ENCODE measurements around the gene PRSS27.
A peak's percentile ranks its signal among the peaks of the same experiment; 100 is the strongest.

Gene PRSS27

GRCh38 chr16:2705351-2705750 is 14.7 kb downstream of the PRSS27 start:
- Histone ChIP-seq H3K27me3 (ENCODE audit: control insufficient read depth in 3 of 3, insufficient read depth in 3 of 3, low read depth in 1 of 3, low read length in 3 of 3) (no peaks in the 10 kb centered on the region), H3K9ac (ENCODE audit: low read depth, low read length, poor library complexity) (no peak overlapping the region), H2AFZ (ENCODE audit: low read length) (no peak overlapping the region), H2BK15ac (ENCODE audit: low read length) (no peak overlapping the region), H3K4me1 (ENCODE audit: control insufficient read depth in 2 of 2, insufficient read depth in 1 of 2, low read depth in 1 of 2, low read length in 2 of 2) (no peaks in the 10 kb centered on the region), H3K79me1 (ENCODE audit: low read depth, low read length) (peaks cover 12% of the 10 kb centered on the region), H3K4me2 (ENCODE audit: insufficient read depth, low read length, poor library complexity, severe bottlenecking) (no peak overlapping the region), H3K36me3 (replicated peaks in 1 of 2; ENCODE audit: control insufficient read depth in 2 of 2, insufficient read depth in 2 of 2, low read length in 2 of 2) (peaks cover 21 to 61% of the 10 kb centered on the region in 2 donors), H3K4me3 (ENCODE audit: low read length in 2 of 2) (no peak overlapping the region), H3K27ac (replicated peaks; ENCODE audit: low read length) (no peak overlapping the region), H4K91ac (ENCODE audit: low read depth, low read length, poor library complexity) (no peak overlapping the region), H2AK5ac (ENCODE audit: low read depth, low read length) (no peak overlapping the region), H3K23ac (ENCODE audit: low read depth, low read length, poor library complexity) (no peak overlapping the region), H3K4ac (ENCODE audit: low read length) (no peak overlapping the region), H2BK12ac (ENCODE audit: low read length) (no peak overlapping the region), H3K18ac (ENCODE audit: low read length) (no peak overlapping the region), H4K8ac (ENCODE audit: low read depth, low read length) (no peak overlapping the region), H3K9me3 (replicated peaks in 1 of 2; ENCODE audit: control insufficient read depth in 2 of 2, insufficient read depth in 1 of 2, low read depth in 1 of 2, low read length in 2 of 2) (no peaks in the 10 kb centered on the region), H2BK120ac (ENCODE audit: low read depth, low read length) (no peak overlapping the region), H2BK5ac (ENCODE audit: low read length) (no peak overlapping the region), H3K14ac (ENCODE audit: low read length) (no peak overlapping the region)
- no peak for DNase-seq (ENCODE audit: low spot score)
- no CpG with 5 or more reads among the region's 10 CpGs for WGBS, 2 donors (ENCODE audit: extremely low coverage in 2 of 2, insufficient read length in 2 of 2, insufficient replicate concordance in 1 of 2)

DNA sequence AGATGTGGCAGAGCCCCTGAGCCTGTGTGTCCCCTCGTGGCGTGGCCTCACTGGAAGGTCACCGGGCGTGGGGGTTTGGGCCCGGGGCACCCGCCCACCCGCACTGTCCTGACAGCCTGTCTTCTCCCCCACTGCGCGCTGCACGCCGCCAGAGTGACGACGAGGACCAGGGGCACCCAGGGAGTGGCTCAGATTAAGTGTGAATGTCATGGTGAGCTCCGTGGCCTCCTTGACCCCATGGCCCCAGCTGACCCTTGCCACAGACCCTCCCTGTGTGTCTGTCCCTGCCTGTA is 15.1 kb downstream of the PRSS27 start:
- H3K23ac ChIP-seq (ENCODE audit: low read depth, low read length, poor library complexity): no peak overlapping the region
- H3K4me1 ChIP-seq (ENCODE audit: control insufficient read depth in 2 of 2, insufficient read depth in 1 of 2, low read depth in 1 of 2, low read length in 2 of 2): no peaks in the 10 kb centered on the region
- H2BK15ac ChIP-seq (ENCODE audit: low read length): no peak overlapping the region
- no peak overlapping the region for H3K14ac ChIP-seq (ENCODE audit: low read length)
- no peak for DNase-seq (ENCODE audit: low spot score)
- peaks cover 10% of the 10 kb centered on the region for H3K79me1 ChIP-seq (ENCODE audit: low read depth, low read length)
- H4K91ac ChIP-seq (ENCODE audit: low read depth, low read length, poor library complexity): no peak overlapping the region
- no peak overlapping the region for H3K4ac ChIP-seq (ENCODE audit: low read length)
- H3K4me2 ChIP-seq (ENCODE audit: insufficient read depth, low read length, poor library complexity, severe bottlenecking): no peak overlapping the region
- H3K27me3 ChIP-seq (ENCODE audit: control insufficient read depth in 3 of 3, insufficient read depth in 3 of 3, low read depth in 1 of 3, low read length in 3 of 3): no peaks in the 10 kb centered on the region
- no peak overlapping the region for H3K4me3 ChIP-seq (ENCODE audit: low read length in 2 of 2)
- H2BK5ac ChIP-seq (ENCODE audit: low read length): no peak overlapping the region
- H4K8ac ChIP-seq (ENCODE audit: low read depth, low read length): no peak overlapping the region
- H2BK12ac ChIP-seq (ENCODE audit: low read length): no peak overlapping the region
- no peak overlapping the region for H3K9ac ChIP-seq (ENCODE audit: low read depth, low read length, poor library complexity)
- no peak overlapping the region for H3K27ac ChIP-seq (replicated peaks; ENCODE audit: low read length)
- no peak overlapping the region for H2AK5ac ChIP-seq (ENCODE audit: low read depth, low read length)
- peaks cover 25 to 65% of the 10 kb centered on the region in 2 donors for H3K36me3 ChIP-seq (replicated peaks in 1 of 2; ENCODE audit: control insufficient read depth in 2 of 2, insufficient read depth in 2 of 2, low read length in 2 of 2)
- H3K18ac ChIP-seq (ENCODE audit: low read length): no peak overlapping the region
- H3K9me3 ChIP-seq (replicated peaks in 1 of 2; ENCODE audit: control insufficient read depth in 2 of 2, insufficient read depth in 1 of 2, low read depth in 1 of 2, low read length in 2 of 2): no peaks in the 10 kb centered on the region
- WGBS, 2 donors (ENCODE audit: extremely low coverage in 2 of 2, insufficient read length in 2 of 2, insufficient replicate concordance in 1 of 2): no CpG with 5 or more reads among the region's 14 CpGs
- no peak overlapping the region for H2AFZ ChIP-seq (ENCODE audit: low read length)
- no peak overlapping the region for H2BK120ac ChIP-seq (ENCODE audit: low read depth, low read length)

DNA sequence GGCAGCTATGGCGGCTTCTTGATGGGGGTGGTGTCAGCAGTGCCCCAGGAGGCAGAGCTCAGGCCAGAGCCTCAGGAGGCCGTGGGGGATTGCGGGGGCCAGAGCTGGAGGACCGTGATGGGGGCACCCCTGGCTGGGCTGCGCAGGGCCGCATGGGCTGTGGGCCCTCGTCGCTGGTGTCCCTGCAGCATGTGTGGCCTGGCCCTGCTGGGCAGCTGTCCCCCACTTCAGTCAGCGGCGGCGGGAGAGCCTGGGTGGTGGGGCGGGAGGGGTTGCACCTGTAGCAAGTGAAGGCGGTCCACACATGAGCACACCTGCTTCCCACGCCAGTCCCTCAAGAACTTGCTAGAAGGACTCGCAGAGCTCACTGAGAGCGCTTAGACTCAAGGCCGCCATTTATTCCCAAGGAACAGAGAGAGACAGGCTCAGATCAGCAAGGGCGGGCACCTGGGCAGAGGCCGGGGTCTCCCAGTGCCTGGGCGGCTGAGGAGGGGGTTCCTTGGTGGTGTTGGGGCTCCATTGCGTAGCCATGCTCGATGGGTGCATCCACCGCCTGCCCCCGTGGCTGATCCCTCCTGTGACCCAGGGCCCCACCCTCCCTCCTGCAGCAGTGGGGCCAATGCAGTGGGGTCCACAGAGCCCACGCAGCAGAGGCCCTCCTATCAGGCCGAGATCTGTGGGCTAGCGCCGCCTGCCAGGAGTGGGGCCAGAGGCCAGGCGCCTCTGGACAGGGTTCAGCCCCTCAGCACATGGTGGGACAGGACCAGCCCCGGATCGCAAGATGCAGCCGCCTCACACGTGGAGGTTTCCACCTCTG is 15.7 kb downstream of the PRSS27 start:
- no peaks in the 10 kb centered on the region for H3K4me1 ChIP-seq (ENCODE audit: control insufficient read depth in 2 of 2, insufficient read depth in 1 of 2, low read depth in 1 of 2, low read length in 2 of 2)
- no CpG with 5 or more reads among the region's 33 CpGs for WGBS, 2 donors (ENCODE audit: extremely low coverage in 2 of 2, insufficient read length in 2 of 2, insufficient replicate concordance in 1 of 2)
- H2BK120ac ChIP-seq (ENCODE audit: low read depth, low read length): no peak overlapping the region
- no peak overlapping the region for H3K9ac ChIP-seq (ENCODE audit: low read depth, low read length, poor library complexity)
- H2AFZ ChIP-seq (ENCODE audit: low read length): no peak overlapping the region
- no peak overlapping the region for H3K4me2 ChIP-seq (ENCODE audit: insufficient read depth, low read length, poor library complexity, severe bottlenecking)
- no peaks in the 10 kb centered on the region for H3K9me3 ChIP-seq (replicated peaks in 1 of 2; ENCODE audit: control insufficient read depth in 2 of 2, insufficient read depth in 1 of 2, low read depth in 1 of 2, low read length in 2 of 2)
- no peak overlapping the region for H3K23ac ChIP-seq (ENCODE audit: low read depth, low read length, poor library complexity)
- H2AK5ac ChIP-seq (ENCODE audit: low read depth, low read length): no peak overlapping the region
- no peak for DNase-seq (ENCODE audit: low spot score)
- peaks cover 12% of the 10 kb centered on the region for H3K79me1 ChIP-seq (ENCODE audit: low read depth, low read length)
- H2BK12ac ChIP-seq (ENCODE audit: low read length): no peak overlapping the region
- no peaks in the 10 kb centered on the region for H3K27me3 ChIP-seq (ENCODE audit: control insufficient read depth in 3 of 3, insufficient read depth in 3 of 3, low read depth in 1 of 3, low read length in 3 of 3)
- no peak overlapping the region for H3K4me3 ChIP-seq (ENCODE audit: low read length in 2 of 2)
- H3K4ac ChIP-seq (ENCODE audit: low read length): no peak overlapping the region
- no peak overlapping the region for H3K18ac ChIP-seq (ENCODE audit: low read length)
- peaks cover 29 to 71% of the 10 kb centered on the region in 2 donors for H3K36me3 ChIP-seq (replicated peaks in 1 of 2; ENCODE audit: control insufficient read depth in 2 of 2, insufficient read depth in 2 of 2, low read length in 2 of 2)
- no peak overlapping the region for H2BK5ac ChIP-seq (ENCODE audit: low read length)
- H3K27ac ChIP-seq (replicated peaks; ENCODE audit: low read length): no peak overlapping the region
- peak overlapping the region; percentile 56 for H3K14ac ChIP-seq (ENCODE audit: low read length)
- no peak overlapping the region for H2BK15ac ChIP-seq (ENCODE audit: low read length)
- H4K91ac ChIP-seq (ENCODE audit: low read depth, low read length, poor library complexity): no peak overlapping the region
- H4K8ac ChIP-seq (ENCODE audit: low read depth, low read length): no peak overlapping the region

DNA sequence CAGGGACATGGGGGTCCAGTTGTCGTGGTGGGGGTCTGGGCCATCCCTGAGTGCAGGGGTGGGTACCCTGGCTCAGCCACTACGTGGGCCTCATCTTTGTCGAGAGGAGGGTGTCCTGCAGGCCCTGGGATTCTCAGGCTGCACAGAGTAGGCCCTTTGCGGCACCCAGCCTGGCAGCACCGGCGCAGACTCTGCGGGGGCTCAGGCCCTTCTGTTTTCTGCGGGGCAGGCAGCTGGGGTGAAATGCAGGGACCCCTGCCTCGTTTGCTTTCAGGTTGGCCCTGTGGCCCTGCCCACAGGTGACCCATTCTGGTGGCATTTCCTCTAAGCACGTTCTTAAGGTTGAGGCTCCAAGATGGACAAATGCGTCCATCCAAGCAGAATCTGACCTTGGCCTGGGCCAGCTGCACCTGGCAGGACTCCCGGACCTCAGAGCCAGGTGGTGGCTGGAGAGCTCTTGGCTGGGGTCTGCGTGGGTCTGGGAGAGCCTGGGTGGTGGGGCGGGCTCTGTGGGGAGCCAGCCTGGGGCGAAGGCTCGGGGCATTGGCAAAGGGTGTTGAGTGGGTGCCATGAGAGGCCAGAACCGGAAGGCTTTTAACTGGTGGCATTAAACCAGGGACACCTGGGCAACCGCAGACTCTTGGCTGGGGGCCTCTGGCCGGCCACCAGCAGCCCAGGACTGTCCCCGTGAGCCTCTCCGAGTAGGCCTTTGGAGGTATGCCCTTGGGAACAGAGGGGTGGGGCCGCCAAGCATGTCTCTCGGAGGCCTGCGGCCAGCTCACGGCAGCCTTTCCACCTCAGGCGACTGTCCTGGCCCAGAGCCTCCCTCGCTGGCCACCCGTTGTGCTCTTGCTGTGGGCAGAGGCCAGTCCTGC is 16.9 kb downstream of the PRSS27 start:
- H2BK15ac ChIP-seq (ENCODE audit: low read length): no peak overlapping the region
- DNase-seq (ENCODE audit: low spot score): no peak
- no peak overlapping the region for H2BK12ac ChIP-seq (ENCODE audit: low read length)
- no peak overlapping the region for H3K18ac ChIP-seq (ENCODE audit: low read length)
- no peak overlapping the region for H3K4me2 ChIP-seq (ENCODE audit: insufficient read depth, low read length, poor library complexity, severe bottlenecking)
- no CpG with 5 or more reads among the region's 28 CpGs for WGBS, 2 donors (ENCODE audit: extremely low coverage in 2 of 2, insufficient read length in 2 of 2, insufficient replicate concordance in 1 of 2)
- H3K79me1 ChIP-seq (ENCODE audit: low read depth, low read length): peaks cover 17% of the 10 kb centered on the region
- H4K8ac ChIP-seq (ENCODE audit: low read depth, low read length): no peak overlapping the region
- H4K91ac ChIP-seq (ENCODE audit: low read depth, low read length, poor library complexity): no peak overlapping the region
- no peak overlapping the region for H3K14ac ChIP-seq (ENCODE audit: low read length)
- H2AFZ ChIP-seq (ENCODE audit: low read length): no peak overlapping the region
- no peak overlapping the region for H2BK120ac ChIP-seq (ENCODE audit: low read depth, low read length)
- H2BK5ac ChIP-seq (ENCODE audit: low read length): no peak overlapping the region
- no peak overlapping the region for H3K4me3 ChIP-seq (ENCODE audit: low read length in 2 of 2)
- no peak overlapping the region for H3K23ac ChIP-seq (ENCODE audit: low read depth, low read length, poor library complexity)
- no peak overlapping the region for H3K9ac ChIP-seq (ENCODE audit: low read depth, low read length, poor library complexity)
- H3K27me3 ChIP-seq (ENCODE audit: control insufficient read depth in 3 of 3, insufficient read depth in 3 of 3, low read depth in 1 of 3, low read length in 3 of 3): no peaks in the 10 kb centered on the region
- H3K36me3 ChIP-seq (replicated peaks in 1 of 2; ENCODE audit: control insufficient read depth in 2 of 2, insufficient read depth in 2 of 2, low read length in 2 of 2): peaks cover 28 to 76% of the 10 kb centered on the region in 2 donors
- peaks cover 0 to 2% of the 10 kb centered on the region in 2 donors for H3K4me1 ChIP-seq (ENCODE audit: control insufficient read depth in 2 of 2, insufficient read depth in 1 of 2, low read depth in 1 of 2, low read length in 2 of 2)
- no peak overlapping the region for H3K4ac ChIP-seq (ENCODE audit: low read length)
- no peaks in the 10 kb centered on the region for H3K9me3 ChIP-seq (replicated peaks in 1 of 2; ENCODE audit: control insufficient read depth in 2 of 2, insufficient read depth in 1 of 2, low read depth in 1 of 2, low read length in 2 of 2)
- H2AK5ac ChIP-seq (ENCODE audit: low read depth, low read length): no peak overlapping the region
- H3K27ac ChIP-seq (replicated peaks; ENCODE audit: low read length): no peak overlapping the region
